Adipocyte (in vitro differentiated cells): ENCODE measurements around the gene EPB41L1.

ENCODE experiments used
- DNase-seq: peaks from one replicate; pipeline ENCODE4 v3.0.0-alpha.2; 2015; ENCODE audit warnings: low read depth
- H3K27me3 ChIP-seq: replicated peaks from 2 replicates; pipeline ENCODE4 v1.7.0; 2013; ENCODE audit warnings: mild to moderate bottlenecking, low read length, moderate library complexity; ENCODE audit not compliant: control insufficient read depth, insufficient read depth
- H3K36me3 ChIP-seq: 2 replicates; pipeline ENCODE4 v1.7.0; 2013; ENCODE audit warnings: low read length, mild to moderate bottlenecking, moderate library complexity; ENCODE audit not compliant: control insufficient read depth, insufficient read depth, severe bottlenecking
- H3K4me1 ChIP-seq: 2 replicates; pipeline ENCODE4 v1.7.0; 2013; ENCODE audit warnings: mild to moderate bottlenecking, low read length, moderate library complexity; ENCODE audit not compliant: control insufficient read depth, insufficient read depth
- H3K4me3 ChIP-seq: 2 replicates; pipeline ENCODE4 v1.7.0; 2013; ENCODE audit warnings: mild to moderate bottlenecking, low read length, moderate library complexity
- H3K9ac ChIP-seq: 2 replicates; pipeline ENCODE4 v1.7.0; 2013; ENCODE audit warnings: mild to moderate bottlenecking, low read length, moderate library complexity
- H3K9me3 ChIP-seq: 2 replicates; pipeline ENCODE4 v1.7.0; 2013; ENCODE audit warnings: mild to moderate bottlenecking, low read length, moderate library complexity; ENCODE audit not compliant: control insufficient read depth

EPB41L1 gene

GRCh38 chr20:36275011-36275410, 120.5 kb downstream of the EPB41L1 start:
- peaks cover 4% of the 10 kb centered on the region for H3K9me3 ChIP-seq
- H3K36me3 ChIP-seq, result no peaks in the 10 kb centered on the region
- DNase-seq, result no peak
- no peak overlapping the region for H3K9ac ChIP-seq
- no peak overlapping the region for H3K4me3 ChIP-seq
- peaks cover 64% of the 10 kb centered on the region for H3K27me3 ChIP-seq
- no peaks in the 10 kb centered on the region for H3K4me1 ChIP-seq

- Histone ChIP-seq H3K4me3 (no peak overlapping the region), H3K4me1 (no peaks in the 10 kb centered on the region), H3K9ac (no peak overlapping the region), H3K9me3 (peaks cover 8% of the 10 kb centered on the region), H3K36me3 (no peaks in the 10 kb centered on the region), H3K27me3 (peaks cover 70% of the 10 kb centered on the region)
- DNase-seq, result no peak
These were observed 121.1 kb downstream of the EPB41L1 start for GRCh38 chr20:36275441-36276189.

DNA sequence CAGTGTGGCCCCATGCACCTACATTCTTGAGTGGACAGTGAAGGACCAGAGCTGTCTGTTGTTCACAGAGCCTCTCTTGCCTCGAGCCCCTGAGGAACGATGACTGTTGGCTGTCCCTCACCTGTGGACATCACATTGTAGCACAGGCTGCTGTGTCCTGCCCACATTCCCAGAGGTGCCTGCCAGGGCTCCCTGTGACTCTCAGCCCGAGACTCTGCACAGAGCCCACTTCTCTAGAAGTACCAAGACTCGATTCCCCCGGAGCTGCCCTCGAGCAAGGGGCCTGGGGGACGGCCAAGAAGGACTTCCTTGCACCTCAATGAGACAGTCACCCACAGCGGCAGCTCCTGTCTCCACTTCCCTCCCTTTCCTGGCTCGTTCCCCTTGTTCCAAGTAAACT, 123.0 kb downstream of the EPB41L1 start:
- H3K4me3 ChIP-seq, result no peak overlapping the region
- no peaks in the 10 kb centered on the region for H3K36me3 ChIP-seq
- H3K4me1 ChIP-seq, result no peaks in the 10 kb centered on the region
- DNase-seq, result no peak
- H3K27me3 ChIP-seq, result peaks cover 76% of the 10 kb centered on the region
- H3K9me3 ChIP-seq, result peaks cover 18% of the 10 kb centered on the region
- H3K9ac ChIP-seq, result no peak overlapping the region

- DNase-seq, result no peak
- no peaks in the 10 kb centered on the region for H3K4me1 ChIP-seq
- peaks cover 29% of the 10 kb centered on the region for H3K9me3 ChIP-seq
- peaks cover 78% of the 10 kb centered on the region for H3K27me3 ChIP-seq
- no peak overlapping the region for H3K9ac ChIP-seq
- no peak overlapping the region for H3K4me3 ChIP-seq
- no peaks in the 10 kb centered on the region for H3K36me3 ChIP-seq
These were observed 124.8 kb downstream of the EPB41L1 start for GRCh38 chr20:36279362-36279761.

DNA sequence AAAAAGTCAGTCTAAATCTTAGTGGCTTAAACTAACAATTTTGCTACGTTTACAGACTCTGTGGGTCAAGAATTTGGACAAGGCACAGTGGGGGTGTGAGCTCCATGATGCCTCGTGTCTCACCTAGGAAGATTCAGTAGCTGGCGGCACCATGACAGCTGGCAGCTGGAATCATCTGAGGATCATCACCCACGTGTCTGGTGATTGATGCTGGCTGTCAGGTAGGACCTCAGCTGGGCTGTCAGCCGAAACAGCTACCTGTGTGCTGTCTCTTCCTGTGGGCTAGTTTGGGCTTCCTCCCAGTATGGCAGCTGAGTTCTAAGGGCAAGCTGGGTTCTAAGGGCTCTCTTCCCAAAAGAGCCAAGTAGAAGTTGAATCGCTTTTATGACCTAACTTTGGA, 125.2 kb downstream of the EPB41L1 start:
- H3K4me3 ChIP-seq, result no peak overlapping the region
- H3K4me1 ChIP-seq, result no peaks in the 10 kb centered on the region
- peaks cover 29% of the 10 kb centered on the region for H3K9me3 ChIP-seq
- H3K9ac ChIP-seq, result no peak overlapping the region
- peaks cover 74% of the 10 kb centered on the region for H3K27me3 ChIP-seq
- no peaks in the 10 kb centered on the region for H3K36me3 ChIP-seq
- DNase-seq, result no peak

GRCh38 chr20:36281785-36282380, 127.3 kb downstream of the EPB41L1 start:
- no peaks in the 10 kb centered on the region for H3K4me1 ChIP-seq
- H3K36me3 ChIP-seq, result no peaks in the 10 kb centered on the region
- no peak overlapping the region for H3K9ac ChIP-seq
- H3K27me3 ChIP-seq, result peaks cover 76% of the 10 kb centered on the region
- no peak overlapping the region for H3K4me3 ChIP-seq
- DNase-seq, result no peak
- peaks cover 29% of the 10 kb centered on the region for H3K9me3 ChIP-seq
